Ishikawa (cell line): ENCODE data around the gene ADTRP.

Source experiments
- CEBPB ChIP-seq: IDR thresholded peaks from 2 replicates; pipeline ENCODE4 v1.6.1; 2012
- CREB1 ChIP-seq: IDR thresholded peaks from 2 replicates; pipeline ENCODE4 v1.6.1; 2012; ENCODE audit warnings: low read depth
- EP300 ChIP-seq: IDR thresholded peaks from 2 replicates; pipeline ENCODE4 v1.6.1; 2012; ENCODE audit warnings: borderline replicate concordance
- NFIC ChIP-seq: IDR thresholded peaks from 2 replicates; pipeline ENCODE4 v1.6.1; 2012
- TAF1 ChIP-seq: IDR thresholded peaks from 2 replicates; pipeline ENCODE4 v1.6.1; 2012; ENCODE audit warnings: low read depth, mild to moderate bottlenecking
- TCF12 ChIP-seq: IDR thresholded peaks from 2 replicates; pipeline ENCODE4 v1.6.1; 2012; ENCODE audit warnings: low read depth
- TEAD4 ChIP-seq: IDR thresholded peaks from 2 replicates; pipeline ENCODE4 v1.6.1; 2012
- YY1 ChIP-seq: IDR thresholded peaks from 2 replicates; pipeline ENCODE4 v1.6.1; 2012; ENCODE audit warnings: low read depth
- TF ChIP-seq, protein P1 (sequence below): IDR thresholded peaks from 2 replicates; pipeline ENCODE4 v1.6.1; 2012; ENCODE audit warnings: low read depth, mild to moderate bottlenecking
- TF ChIP-seq, protein P2 (sequence below): IDR thresholded peaks from 2 replicates; pipeline ENCODE4 v1.6.1; 2012

DNA sequence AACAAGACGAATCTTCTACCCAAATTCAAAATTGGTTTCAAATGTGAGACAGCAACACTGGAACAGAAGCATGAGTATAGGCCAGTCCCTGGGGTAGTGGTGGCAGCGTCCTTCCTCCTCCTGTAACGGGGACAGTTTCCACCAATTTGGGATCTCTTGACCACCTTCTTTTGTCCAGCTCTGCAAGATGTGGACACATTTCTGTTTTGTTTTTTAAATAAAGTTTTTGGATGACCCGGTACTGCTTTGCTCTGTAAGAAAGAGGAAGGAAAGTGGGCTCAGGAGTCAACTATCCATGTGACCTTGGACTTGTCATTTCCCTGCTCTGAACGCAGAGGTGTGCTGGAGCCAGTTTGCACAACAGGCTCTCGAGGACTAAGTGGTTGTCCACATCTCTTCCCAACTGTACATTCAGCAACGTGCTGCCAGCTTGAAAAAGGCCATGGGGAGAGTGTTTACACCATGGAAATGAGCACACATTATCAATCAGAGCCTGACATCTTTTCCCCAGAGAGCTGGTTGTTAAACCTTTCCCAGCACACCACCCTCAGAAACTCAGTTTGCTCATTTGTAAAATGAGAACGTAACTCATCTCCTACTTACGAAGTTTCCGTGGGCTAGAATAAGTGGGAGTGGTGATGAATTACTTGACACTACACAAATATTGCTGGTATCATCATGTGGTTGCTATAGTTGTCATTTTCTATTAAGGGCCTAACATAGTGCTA is 66.5 kb downstream of the ADTRP start:
- TF ChIP-seq, protein P1, sequence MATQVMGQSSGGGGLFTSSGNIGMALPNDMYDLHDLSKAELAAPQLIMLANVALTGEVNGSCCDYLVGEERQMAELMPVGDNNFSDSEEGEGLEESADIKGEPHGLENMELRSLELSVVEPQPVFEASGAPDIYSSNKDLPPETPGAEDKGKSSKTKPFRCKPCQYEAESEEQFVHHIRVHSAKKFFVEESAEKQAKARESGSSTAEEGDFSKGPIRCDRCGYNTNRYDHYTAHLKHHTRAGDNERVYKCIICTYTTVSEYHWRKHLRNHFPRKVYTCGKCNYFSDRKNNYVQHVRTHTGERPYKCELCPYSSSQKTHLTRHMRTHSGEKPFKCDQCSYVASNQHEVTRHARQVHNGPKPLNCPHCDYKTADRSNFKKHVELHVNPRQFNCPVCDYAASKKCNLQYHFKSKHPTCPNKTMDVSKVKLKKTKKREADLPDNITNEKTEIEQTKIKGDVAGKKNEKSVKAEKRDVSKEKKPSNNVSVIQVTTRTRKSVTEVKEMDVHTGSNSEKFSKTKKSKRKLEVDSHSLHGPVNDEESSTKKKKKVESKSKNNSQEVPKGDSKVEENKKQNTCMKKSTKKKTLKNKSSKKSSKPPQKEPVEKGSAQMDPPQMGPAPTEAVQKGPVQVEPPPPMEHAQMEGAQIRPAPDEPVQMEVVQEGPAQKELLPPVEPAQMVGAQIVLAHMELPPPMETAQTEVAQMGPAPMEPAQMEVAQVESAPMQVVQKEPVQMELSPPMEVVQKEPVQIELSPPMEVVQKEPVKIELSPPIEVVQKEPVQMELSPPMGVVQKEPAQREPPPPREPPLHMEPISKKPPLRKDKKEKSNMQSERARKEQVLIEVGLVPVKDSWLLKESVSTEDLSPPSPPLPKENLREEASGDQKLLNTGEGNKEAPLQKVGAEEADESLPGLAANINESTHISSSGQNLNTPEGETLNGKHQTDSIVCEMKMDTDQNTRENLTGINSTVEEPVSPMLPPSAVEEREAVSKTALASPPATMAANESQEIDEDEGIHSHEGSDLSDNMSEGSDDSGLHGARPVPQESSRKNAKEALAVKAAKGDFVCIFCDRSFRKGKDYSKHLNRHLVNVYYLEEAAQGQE, result no peak
- no peak for TF ChIP-seq EP300
- no peak for TF ChIP-seq CEBPB
- no peak for TF ChIP-seq YY1
- TF ChIP-seq, protein P2, sequence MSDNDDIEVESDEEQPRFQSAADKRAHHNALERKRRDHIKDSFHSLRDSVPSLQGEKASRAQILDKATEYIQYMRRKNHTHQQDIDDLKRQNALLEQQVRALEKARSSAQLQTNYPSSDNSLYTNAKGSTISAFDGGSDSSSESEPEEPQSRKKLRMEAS, result no peak
- TF ChIP-seq TAF1, result no peak
- no peak for TF ChIP-seq NFIC
- TF ChIP-seq TCF12, result no peak
- no peak for TF ChIP-seq CREB1
- TF ChIP-seq TEAD4, result no peak
